Activated CD4-positive, CD25-positive, alpha-beta regulatory T cell treated with anti-CD3 and anti-CD28 coated beads, Interleukin-2, amount 50 U/mL, for 16 hours (primary cell): Measurements from ENCODE around the gene AOX1.
"Not testable (repeated sequence)": the region's sequence is repeated elsewhere in the genome, so short reads cannot be mapped to it uniquely, and the experiment has no call there.

Source experiments
- DNase-seq: peaks from one replicate; pipeline ENCODE4 v3.0.0-alpha.2; 2020; ENCODE audit warnings: low read depth, low spot score

The AOX1 gene

GRCh38 chr2:200700856-200701255 is 115.0 kb downstream of the AOX1 start:
- DNase-seq = no peak

- DNase-seq = no peak
These were observed 116.2 kb downstream of the AOX1 start for GRCh38 chr2:200702044-200702443.

DNA sequence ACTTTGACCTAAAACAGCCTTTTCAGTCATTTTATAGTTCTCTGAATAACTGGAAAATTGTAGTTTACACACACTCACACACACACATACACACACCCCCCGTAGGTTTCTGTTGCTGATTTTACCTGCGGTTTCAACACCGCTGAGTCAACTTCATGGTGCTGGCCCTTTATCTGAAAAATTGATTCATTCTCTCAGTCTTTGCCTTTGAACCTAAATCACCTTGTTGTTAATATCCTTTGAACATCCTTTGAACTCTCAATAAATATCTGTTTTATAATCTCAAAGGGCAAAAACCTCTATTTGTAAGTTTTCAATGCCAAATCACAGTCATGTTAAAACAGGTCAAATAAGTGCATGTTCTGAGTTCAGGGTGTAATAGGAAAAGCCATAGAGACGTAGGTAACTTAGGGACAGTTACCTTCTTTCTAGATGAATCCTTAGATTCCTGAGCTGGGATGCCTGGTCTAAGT is 116.9 kb downstream of the AOX1 start:
- DNase-seq = peak; percentile 34

DNA sequence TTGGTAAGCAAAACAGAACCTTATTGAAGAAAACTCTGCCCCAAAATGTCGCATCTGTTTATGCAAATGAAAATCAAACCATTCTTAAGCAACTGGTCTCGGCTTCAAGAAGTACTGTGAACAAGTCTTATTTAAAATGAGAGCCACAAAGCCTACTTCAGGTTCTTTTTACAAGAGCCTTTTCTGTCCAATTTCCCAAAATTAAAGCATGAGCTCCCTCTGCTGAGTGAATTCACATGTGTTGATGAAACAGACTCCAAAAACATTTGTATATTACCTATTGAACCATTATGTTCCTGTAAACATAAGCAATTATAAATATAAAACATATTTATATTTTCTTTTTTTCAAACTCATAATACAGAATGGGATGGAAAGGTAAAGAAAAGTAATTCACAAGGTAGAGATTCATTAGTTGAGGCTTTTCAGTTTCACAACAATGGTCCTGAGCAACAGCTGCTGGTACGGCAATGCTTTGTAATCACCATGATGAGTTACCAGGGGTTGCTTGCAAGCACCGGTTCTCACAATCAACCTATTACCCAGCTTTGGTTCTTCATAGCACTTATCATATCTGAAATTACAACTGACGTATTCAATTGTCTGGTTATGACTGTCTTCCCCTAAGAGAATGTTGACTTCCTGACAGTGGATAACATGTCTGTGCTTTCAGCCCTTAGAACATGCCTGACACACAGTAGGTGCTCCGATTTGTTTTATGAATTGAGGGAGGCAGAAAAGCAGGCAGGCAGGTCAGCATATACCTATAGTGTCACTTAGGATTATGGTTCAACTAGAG is 117.5 kb downstream of the AOX1 start:
- DNase-seq = no peak

- no peak for DNase-seq
These were observed 118.3 kb downstream of the AOX1 start for GRCh38 chr2:200703926-200704637.

- DNase-seq = no peak
These were observed 119.7 kb downstream of the AOX1 start for GRCh38 chr2:200705305-200706041.

GRCh38 chr2:200708943-200709342 is 123.1 kb downstream of the AOX1 start:
- DNase-seq = no peak

- peak; percentile 85 for DNase-seq
These were observed 127.3 kb downstream of the AOX1 start for GRCh38 chr2:200713003-200713703.

- no peak for DNase-seq
These were observed 127.9 kb downstream of the AOX1 start for GRCh38 chr2:200713704-200714064.

DNA sequence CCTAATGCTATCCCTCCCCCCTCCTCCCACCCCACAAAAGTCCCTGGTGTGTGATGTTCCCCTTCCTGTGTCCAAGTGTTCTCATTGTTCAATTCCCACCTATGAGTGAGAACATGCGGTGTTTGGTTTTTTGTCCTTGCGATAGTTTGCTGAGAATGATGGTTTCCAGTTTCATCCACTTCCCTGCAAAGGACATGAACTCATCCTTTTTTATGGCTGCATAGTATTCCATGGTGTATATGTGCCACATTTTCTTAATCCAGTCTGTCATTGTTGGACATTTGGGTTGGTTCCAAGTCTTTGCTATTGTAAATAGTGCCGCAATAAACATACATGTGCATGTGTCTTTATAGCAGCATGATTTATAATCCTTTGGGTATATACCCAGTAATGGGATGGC is 129.2 kb downstream of the AOX1 start:
- not testable (repeated sequence) for DNase-seq

DNA sequence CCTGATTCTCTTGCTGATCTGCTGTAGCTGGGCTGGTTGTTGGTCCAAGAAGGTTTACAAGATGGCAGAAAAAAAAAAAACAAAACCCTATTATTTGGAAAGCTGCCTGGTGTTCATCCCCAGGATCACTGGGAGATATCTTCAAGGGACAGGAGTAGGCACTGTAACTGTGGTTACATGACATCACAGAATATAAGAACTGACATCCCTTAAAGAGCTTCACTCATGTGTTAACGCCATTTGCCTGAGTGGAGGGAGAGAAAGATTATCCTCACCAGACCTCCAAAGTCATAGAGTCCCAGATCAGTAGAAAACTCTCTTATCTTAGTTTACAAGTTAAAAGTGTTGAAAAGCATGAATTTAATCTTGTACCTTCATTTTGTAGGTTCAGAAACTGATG is 130.6 kb downstream of the AOX1 start:
- DNase-seq = no peak
